Activated T-cell treated with anti-CD3 and anti-CD28 coated beads for 1 hour (primary cell): ENCODE data around the gene MUTYH.

ENCODE experiments used
- DNase-seq: peaks from one replicate; pipeline ENCODE4 v3.0.0-alpha.2; 2020; ENCODE audit warnings: low read depth

The MUTYH gene

DNA sequence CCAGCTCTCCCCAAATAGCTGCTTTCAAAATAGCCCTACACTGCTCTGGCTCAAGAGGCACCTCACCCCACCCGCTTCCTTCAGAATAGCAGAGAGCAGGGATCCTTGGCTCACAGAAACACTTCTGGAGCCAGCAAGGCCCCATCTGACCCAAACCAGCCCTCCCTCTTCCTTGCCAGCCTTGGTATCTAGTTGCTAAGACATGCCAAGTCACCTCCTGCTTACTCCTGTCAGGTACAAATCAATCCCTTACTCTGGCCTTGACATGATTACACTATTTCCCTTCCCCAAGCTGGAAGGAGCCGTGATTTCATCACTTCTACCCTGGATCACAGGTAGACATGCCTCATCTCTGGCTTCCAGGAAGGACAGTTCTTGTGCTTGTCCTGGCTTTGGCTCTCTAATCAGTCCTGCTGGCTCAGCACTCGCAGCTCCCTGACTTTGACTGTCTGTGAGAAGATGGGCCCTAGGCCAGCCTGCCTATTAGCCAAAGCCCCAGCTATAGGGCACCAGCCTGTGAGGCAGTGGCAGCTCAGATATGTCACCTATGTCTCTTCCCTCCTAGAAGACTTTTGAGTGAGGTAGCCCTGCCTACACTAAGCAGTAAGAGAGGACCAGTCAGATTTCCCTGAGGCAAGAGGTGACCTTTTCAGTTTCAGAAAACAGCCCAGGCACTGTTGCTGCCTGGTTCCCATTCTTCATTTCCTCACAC lies 8.9 kb upstream of the MUTYH start:
- no peak for DNase-seq

DNA sequence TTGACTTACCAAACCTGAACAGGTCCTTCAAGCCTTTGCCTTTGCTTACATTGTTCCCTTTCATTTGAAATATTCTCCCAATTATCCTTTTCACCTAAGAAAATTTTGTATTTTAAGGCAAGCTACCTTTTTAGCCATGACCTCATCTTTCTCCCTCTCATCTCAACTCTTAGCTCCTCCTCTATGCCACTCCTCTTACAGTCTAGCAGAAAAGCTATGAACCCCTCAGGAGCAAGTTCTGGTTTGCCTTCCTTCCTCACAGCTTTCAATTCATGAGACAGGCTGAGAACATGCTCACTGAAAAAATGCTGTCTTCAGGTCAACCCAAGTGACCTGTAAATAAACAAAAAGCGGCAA lies 8.3 kb upstream of the MUTYH start:
- DNase-seq, result no peak

- DNase-seq, result no peak
These were observed 7.8 kb upstream of the MUTYH start for GRCh38 chr1:45348020-45348419.

DNA sequence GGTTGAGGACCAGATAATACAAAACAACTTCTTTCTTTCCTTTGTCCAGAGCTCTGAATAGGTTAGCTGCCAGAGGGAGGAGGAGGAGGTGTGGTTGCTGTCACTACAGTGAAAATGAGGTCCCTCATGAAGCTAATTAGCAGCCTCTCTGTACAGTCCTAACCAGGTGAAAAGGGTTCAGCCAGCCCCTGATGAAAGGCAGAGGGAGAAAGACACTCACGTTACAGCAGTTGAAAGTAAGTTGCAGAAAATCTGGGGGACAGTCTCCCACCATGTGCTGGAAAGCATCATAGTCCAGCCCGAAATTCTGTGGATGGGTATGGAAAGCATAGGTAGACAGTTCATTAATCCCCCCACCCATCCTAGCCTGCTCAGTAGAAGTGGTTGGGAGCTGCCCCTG lies 6.2 kb upstream of the MUTYH start:
- no peak for DNase-seq

DNA sequence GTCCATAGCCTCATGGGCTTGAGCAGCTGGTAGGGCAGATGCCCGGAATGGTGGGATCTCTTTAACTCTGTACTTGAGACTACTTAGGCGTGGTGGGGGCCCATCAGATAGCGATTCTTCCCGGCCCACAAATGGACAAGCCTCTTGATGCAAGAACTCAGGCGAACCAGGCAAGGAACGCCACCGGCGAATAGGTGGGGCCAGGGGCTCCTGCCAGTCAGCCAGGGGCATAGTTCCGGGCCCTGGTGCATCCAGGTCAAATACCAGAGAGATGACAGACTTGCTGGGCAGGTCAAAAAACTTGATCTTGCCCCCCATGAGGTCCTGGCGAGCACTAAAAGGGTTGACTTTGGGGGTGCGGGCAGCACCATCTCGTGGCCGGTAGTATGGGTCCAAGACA lies 4.8 kb upstream of the MUTYH start:
- no peak for DNase-seq

DNA sequence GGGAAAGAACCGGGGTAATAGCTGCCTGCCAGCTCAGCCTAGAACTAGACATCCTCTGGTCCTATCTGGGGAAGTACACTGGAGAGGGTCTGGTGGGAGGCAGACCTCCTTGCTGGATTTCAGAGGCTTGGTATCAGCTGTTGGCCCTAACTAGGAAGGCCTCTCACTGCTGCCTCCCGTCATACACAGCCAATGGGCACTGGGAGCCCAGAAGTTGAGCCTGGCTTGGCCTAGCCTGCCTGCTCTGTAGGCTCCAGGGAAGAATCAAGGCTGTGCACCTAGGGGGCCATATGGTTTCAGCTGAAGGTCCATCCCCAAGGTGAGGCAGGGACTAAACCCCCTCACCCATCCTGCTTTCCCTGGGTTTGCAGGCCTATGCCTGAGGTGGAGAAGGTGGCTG lies 4.3 kb upstream of the MUTYH start:
- no peak for DNase-seq

DNA sequence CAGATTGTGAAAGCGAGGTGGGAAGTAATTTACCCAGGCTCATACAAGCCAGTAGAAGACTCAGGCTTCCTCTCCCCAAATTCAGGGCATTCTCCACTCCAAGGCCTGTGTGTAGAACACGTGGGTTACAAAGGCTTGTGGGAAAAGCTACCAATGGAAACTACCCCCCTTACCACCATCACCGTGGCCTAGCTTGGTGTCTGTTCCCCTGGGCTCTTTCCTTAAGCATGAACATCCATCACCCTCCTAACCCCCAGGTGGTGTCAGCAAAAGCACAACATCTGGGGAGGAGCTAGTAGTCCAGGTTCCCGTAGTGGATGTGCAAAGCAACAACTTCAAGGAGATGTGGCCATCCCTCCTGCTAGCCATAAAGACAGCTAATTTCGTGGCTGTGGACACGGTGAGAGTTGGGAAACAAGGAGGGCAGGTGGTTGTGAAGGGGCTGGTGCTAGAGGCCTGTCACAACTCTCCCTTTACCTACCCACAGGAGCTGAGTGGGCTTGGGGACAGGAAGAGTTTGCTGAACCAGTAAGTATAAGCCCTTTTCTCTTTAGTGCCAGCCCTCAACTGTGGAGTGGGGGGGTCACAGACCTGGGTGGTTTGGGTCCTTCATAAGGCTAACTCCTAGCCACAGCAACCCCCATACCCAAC lies 701 bp upstream of the MUTYH start:
- DNase-seq, result no peak

DNA sequence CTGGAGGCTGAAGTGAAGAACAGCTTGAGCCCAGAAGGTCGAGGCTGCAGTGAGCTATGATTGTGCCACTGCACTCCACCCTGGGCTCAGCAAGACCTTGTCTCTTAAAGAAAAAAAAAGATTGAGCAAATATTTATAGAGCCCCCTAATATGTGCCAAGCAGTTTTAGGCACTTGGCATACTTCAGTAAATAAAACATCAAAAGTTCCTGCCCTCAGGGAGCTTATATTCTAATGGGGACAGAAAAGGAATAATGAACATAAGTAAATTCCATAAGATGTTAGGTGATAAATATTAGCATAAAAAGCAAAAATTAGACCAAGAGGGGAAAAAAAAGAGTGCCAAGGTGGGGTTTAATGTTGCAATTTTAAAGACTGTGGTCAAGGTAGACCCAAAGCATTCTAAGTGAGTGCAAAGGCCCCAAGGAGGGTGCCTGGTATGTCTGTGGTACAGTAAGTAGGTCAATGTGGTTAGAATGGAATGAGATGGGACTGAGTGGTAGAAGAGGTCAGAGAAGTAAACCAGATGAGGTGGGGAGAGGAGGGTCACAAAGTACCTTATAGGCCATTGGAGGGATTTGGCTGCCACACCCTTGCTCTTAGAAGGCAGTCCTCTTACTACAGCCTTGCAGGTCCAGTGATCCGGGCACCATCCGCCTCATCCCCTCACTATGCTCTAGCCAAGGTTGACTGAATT lies 2.5 kb downstream of the MUTYH start:
- no peak for DNase-seq

GRCh38 chr1:45335855-45336324 lies 4.3 kb downstream of the MUTYH start:
- DNase-seq, result no peak

- no peak for DNase-seq
These were observed 5.7 kb downstream of the MUTYH start for GRCh38 chr1:45334308-45335245.

- no peak for DNase-seq
These were observed 7.9 kb downstream of the MUTYH start for GRCh38 chr1:45332346-45332720.

DNA sequence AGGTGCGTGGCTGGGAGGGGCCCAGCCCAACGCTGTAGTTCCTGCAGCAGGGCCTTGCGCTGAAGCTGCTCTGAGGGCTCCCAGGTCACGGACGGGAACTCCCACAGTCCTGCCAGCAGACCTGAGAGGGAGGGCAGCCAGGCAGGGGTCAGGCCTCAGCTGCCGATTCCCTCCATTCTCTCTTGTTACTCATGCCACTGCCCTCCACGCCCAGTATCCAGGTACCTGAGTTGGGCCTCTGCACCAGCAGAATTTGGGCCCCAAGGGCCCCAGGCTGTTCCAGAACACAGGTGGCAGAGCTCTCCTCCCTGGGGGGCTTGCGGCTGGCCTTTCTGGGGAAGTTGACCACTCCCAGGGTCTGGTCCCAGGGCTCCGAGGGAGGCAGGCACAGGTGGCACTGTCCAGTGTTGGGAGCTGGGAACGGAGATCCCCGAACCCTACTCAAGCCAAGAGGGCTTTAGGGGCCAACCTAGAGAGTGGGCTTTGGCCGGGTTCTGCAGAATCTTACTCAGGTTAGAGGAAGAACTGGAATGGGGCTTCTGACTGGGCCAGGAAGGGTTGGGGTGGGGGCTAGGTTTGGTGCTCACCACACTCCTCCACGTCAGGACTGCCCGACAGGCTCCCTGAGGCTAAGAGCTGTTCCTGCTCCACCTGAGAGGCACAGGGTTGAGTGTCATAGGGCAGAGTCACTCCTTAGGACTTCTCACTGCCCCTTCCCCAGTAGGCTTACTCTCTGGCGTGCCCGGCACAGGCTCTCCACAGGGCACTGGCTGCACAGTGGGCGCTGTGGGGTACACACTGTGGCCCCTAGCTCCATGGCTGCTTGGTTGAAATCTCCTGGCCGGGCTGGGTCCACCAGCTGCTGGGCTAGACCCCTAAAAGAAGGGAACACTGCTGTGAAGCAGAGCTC lies 8.5 kb downstream of the MUTYH start:
- no peak for DNase-seq

DNA sequence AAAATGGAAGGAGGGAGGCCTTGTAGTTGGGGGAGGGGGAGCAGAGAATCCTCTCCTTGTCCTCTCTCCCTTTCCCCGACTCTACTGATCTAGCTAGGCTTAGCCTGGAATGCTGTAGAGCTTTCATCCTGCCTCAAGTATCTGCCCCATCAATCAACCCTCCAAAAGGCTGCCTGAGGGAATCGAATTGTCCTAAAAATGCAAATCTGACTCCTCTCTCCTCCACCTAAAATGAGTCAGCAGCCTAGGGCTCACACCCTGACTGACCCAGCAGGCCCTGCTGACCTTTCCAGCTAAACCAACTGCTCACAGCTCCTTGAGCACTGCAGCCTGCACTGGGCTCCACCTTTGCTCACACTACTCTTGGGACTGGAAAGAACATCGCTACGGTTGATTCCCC lies 10.8 kb downstream of the MUTYH start:
- no peak for DNase-seq

- no peak for DNase-seq
These were observed 11.6 kb downstream of the MUTYH start for GRCh38 chr1:45328680-45329079.

- no peak for DNase-seq
These were observed 12.4 kb downstream of the MUTYH start for GRCh38 chr1:45327644-45328515.

DNA sequence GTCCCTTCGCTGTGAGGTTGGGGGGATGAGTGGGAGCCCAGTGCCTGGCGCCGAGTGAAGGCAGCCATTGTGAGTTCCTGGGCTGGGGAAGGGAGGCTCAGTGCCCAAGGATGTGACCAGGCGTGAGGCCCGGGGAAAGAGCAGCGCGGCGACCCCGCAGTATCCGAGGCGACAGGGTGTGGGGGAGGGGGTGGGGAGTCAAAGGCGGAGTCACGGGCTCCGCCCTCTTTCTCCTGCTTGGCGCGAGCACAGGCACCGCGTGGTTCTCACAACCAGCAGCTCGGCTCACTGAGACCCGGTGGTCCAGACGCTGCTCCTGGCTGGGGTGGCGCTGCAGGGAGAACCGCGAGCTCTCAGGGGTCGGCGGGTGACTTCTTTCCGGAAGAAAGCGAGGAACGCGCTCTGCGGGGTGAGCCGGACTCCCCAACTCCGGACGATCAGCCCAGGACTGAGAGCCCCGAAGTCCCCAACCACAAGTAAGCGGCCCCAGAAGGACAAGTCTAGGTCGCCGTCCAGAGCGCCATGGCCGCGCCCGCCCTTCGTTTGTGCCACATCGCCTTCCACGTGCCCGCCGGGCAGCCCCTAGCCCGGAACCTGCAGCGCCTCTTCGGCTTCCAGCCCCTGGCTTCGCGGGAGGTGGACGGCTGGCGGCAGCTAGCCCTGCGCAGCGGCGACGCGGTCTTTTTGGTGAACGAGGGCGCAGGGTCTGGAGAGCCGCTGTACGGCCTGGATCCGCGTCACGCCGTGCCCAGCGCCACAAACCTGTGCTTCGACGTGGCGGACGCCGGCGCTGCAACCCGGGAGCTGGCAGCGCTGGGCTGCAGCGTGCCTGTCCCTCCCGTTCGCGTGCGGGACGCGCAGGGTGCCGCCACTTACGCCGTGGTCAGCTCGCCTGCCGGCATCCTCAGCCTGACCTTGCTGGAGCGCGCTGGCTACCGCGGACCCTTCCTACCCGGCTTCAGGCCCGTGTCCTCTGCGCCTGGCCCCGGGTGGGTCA lies 13.3 kb downstream of the MUTYH start, which contains the start of gene HPDL:
Gene HPDL (plus strand): TSS at position 269 of the 997 bp plus-strand sequence. CDS start 254 bp downstream, at position 523.
- DNase-seq, result peak; percentile 37

GRCh38 chr1:45325851-45326506 lies 14.3 kb downstream of the MUTYH start:
- DNase-seq, result no peak

DNA sequence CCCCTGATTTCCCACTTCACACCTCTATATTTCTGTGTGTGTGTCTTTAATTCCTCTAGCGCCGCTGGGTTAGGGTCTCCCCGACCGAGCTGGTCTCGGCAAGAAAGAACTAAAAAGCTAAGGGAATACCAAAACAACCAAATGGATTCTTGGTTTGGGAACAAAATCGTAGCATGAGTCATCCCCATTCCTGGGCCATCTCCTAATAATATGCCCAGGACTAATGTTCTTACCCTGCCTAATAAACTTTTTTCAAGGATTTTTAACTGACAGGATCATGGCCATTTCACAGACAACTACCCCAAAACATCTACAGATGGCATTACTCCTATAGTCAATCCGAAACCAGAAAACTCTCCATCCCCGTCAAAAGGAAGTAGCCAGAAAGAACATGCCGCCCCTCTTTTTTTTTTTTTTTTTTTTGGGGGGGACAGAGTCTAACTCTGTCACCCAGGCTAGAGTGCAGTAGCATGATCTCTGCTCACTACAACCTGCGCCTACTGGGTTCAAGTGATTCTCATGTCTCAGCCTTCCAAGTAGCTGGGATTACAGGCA lies 17.7 kb downstream of the MUTYH start:
- DNase-seq, result no peak
